B cell (primary cell): Measurements from ENCODE around the gene KCNQ5. TPM values are rescaled to one million over a fixed set of nuclear protein-coding genes. Genes with fewer than 3 reads are reported as not detected.

Source experiments
- ATAC-seq: fragments of 200-7000 bp; cut with Tn5 transposase; one replicate; pipeline ENCODE4 v1.10.0; 2021; ENCODE audit warnings: low read depth, mild to moderate bottlenecking, moderate number of reproducible peaks, moderate library complexity
- CTCF ChIA-PET: fragments of 350-600 bp; sonication (Branson Sonifier 250); formaldehyde crosslinking; loops from one replicate; lab custom pipeline; 2021; ENCODE audit warnings: antibody characterized with exemption, inconsistent platforms; lab: Charles Lee
- POLR2A ChIA-PET: fragments of 350-600 bp; sonication (Branson Sonifier 250); formaldehyde crosslinking; loops from one replicate; lab custom pipeline; 2021; ENCODE audit warnings: antibody characterized with exemption; lab: Charles Lee
- DNase-seq: peaks from one replicate; pipeline ENCODE4 v3.0.0; 2013
- H2AFZ ChIP-seq: 2 replicates; pipeline ENCODE4 v1.6.1; 2012; ENCODE audit warnings: mild to moderate bottlenecking, low read depth, low read length; ENCODE audit not compliant: insufficient read depth, poor library complexity, severe bottlenecking
- H3K27ac ChIP-seq, 2 donors: 1 replicate in 1 of 2; 2 replicates in 1 of 2; pipeline ENCODE4 v1.5.1; 2012 to 2013; ENCODE audit warnings: low read length in 2 of 2, mild to moderate bottlenecking in 2 of 2, moderate library complexity in 1 of 2
- H3K27me3 ChIP-seq, 4 experiments: fragments of 200-600 bp in 1 of 4; sonication (generic) in 1 of 4; replicated peaks in 1 of 4; 1 replicate in 2 of 4; 2 replicates in 2 of 4; pipeline versions ENCODE4 v1.6.1 to v1.7.0; 2013 to 2016; ENCODE audit warnings: low read length in 3 of 4, mild to moderate bottlenecking in 2 of 4, mixed read lengths in 1 of 4, moderate library complexity in 1 of 4; ENCODE audit not compliant: insufficient read depth in 4 of 4, control insufficient read depth in 3 of 4; ENCODE audit errors: control extremely low read depth in 1 of 4
- H3K36me3 ChIP-seq, 2 experiments: replicated peaks in 1 of 2; 1 replicate in 1 of 2; 2 replicates in 1 of 2; pipeline versions ENCODE4 v1.6.1 to v1.7.1; 2013; ENCODE audit warnings: low read length in 1 of 2; ENCODE audit not compliant: insufficient read depth in 2 of 2, control insufficient read depth in 1 of 2; ENCODE audit errors: control extremely low read depth in 1 of 2, extremely low read depth in 1 of 2
- H3K4me1 ChIP-seq, 2 donors: fragments of 200-600 bp in 1 of 2; sonication (generic) in 1 of 2; 1 replicate in 1 of 2; 2 replicates in 1 of 2; pipeline versions ENCODE4 v1.5.1 to v1.6.1; 2013 to 2017; ENCODE audit warnings: low read length in 2 of 2; ENCODE audit not compliant: control insufficient read depth in 2 of 2, insufficient read depth in 2 of 2
- H3K4me2 ChIP-seq: replicated peaks from 2 replicates; pipeline ENCODE3; 2012; ENCODE audit warnings: mild to moderate bottlenecking, low read depth, low read length; ENCODE audit not compliant: poor library complexity, severe bottlenecking
- H3K4me3 ChIP-seq, 5 experiments: fragments of 200-600 bp in 1 of 5; sonication (generic) in 1 of 5; 1 replicate in 3 of 5; 2 replicates in 2 of 5; pipeline versions ENCODE4 v1.5.1 to v1.7.0; 2011 to 2016; ENCODE audit warnings: low read length in 4 of 5, mild to moderate bottlenecking in 4 of 5, low read depth in 2 of 5, control low read depth in 1 of 5, moderate library complexity in 1 of 5; ENCODE audit not compliant: insufficient read depth in 1 of 5; ENCODE audit errors: control extremely low read depth in 1 of 5, extremely low read depth in 1 of 5
- H3K79me2 ChIP-seq: fragments of 200-600 bp; sonication (generic); one replicate; pipeline ENCODE4 v1.6.0; 2016; ENCODE audit warnings: low read length; ENCODE audit not compliant: control insufficient read depth, insufficient read depth
- H3K9ac ChIP-seq: fragments of 200-600 bp; sonication (generic); 2 replicates; pipeline ENCODE4 v1.6.1; 2017; ENCODE audit warnings: mild to moderate bottlenecking, low read length, moderate library complexity
- H3K9me3 ChIP-seq, 3 donors: one replicate each; pipeline versions ENCODE4 v1.6.1 to v1.7.1; 2013; ENCODE audit warnings: low read length in 2 of 3; ENCODE audit not compliant: control insufficient read depth in 2 of 3, insufficient read depth in 1 of 3; ENCODE audit errors: control extremely low read depth in 1 of 3
- H4K20me1 ChIP-seq: 2 replicates; pipeline ENCODE4 v1.6.0; 2012; ENCODE audit warnings: mild to moderate bottlenecking, low read length; ENCODE audit not compliant: insufficient read depth, control insufficient read depth, poor library complexity, severe bottlenecking
- H3K27ac Mint-ChIP-seq: one replicate; pipeline ENCODE4 v1.8.0; 2021; ENCODE audit warnings: mixed read lengths
- H3K27me3 Mint-ChIP-seq: one replicate; pipeline ENCODE4 v1.8.0; 2021; ENCODE audit warnings: mixed read lengths
- H3K4me1 Mint-ChIP-seq: one replicate; pipeline ENCODE4 v1.8.0; 2021; ENCODE audit warnings: mixed read lengths
- H3K4me3 Mint-ChIP-seq: one replicate; pipeline ENCODE4 v1.8.0; 2021; ENCODE audit warnings: mixed read lengths
- H3K9me3 Mint-ChIP-seq: one replicate; pipeline ENCODE4 v1.8.0; 2022; ENCODE audit warnings: mixed read lengths; ENCODE audit not compliant: insufficient read depth
- CTCF ChIP-seq: fragments of 200-600 bp; IDR thresholded peaks from one replicate; pipeline ENCODE4 v1.8.0; 2022; ENCODE audit warnings: antibody characterized with exemption, mild to moderate bottlenecking
- EZH2 ChIP-seq: IDR thresholded peaks from 2 replicates; pipeline ENCODE4 v1.6.1; 2012; ENCODE audit warnings: borderline replicate concordance, low read depth, mild to moderate bottlenecking, moderate library complexity, low read length; ENCODE audit not compliant: insufficient read depth, poor library complexity, severe bottlenecking
- WGBS: methylation state at CpG from one replicate; pipeline ENCODE4 v1.1.5; 2013; ENCODE audit warnings: missing lambda C conversion rate; ENCODE audit not compliant: insufficient coverage; 5-methylcytosine and 5-hydroxymethylcytosine counted together
- intact Hi-C: fragments of 100-400 bp; cut with micrococcal nuclease; formaldehyde crosslinking; loops from one replicate; pipeline ENCODE4 v1.10.0; 2022
- polyA plus RNA-seq: library from polyadenylated mRNA; depleted of rRNA; stranded (reverse); fragments of >200 nt; gene quantifications from 2 replicates; pipeline ENCODE4 v1.2.3, GENCODE V29; 2012
- total RNA-seq, 2 donors: library from RNA; stranded (reverse); fragments of 120-200 nt in 1 of 2; gene quantifications; 1 replicate in 1 of 2; 2 replicates in 1 of 2; pipeline versions ENCODE4 v1.2.3 to v1.2.4, GENCODE V29; 2013 to 2022

The KCNQ5 gene
- total and polyA plus RNA-seq, 2 donors (not counting 1 experiment from before 2014, with no cell fraction given) = 2.3 to 9.4 TPM

- DNase-seq (no peak), ATAC-seq (no peak)
- Histone ChIP-seq H3K4me1 (no peaks in the 10 kb centered on the region), H4K20me1 (no peaks in the 10 kb centered on the region), H3K4me3 (no peak overlapping the region), H3K4me2 (no peak overlapping the region), H3K27ac (no peak overlapping the region), H2AFZ (no peak overlapping the region), H3K9ac (no peak overlapping the region), H3K79me2 (no peaks in the 10 kb centered on the region), H3K27me3 (no peaks in the 10 kb centered on the region), H3K36me3 (peaks cover 2 to 4% of the 10 kb centered on the region in 2 experiments), H3K9me3 (peaks cover 0 to 2% (median 0%) of the 10 kb centered on the region in 3 donors)
- TF ChIP-seq CTCF = no peak
- TF ChIP-seq EZH2 = no peak
- Mint-ChIP-seq H3K27ac (no peak overlapping the region), H3K4me1 (no peaks in the 10 kb centered on the region), H3K4me3 (no peak overlapping the region), H3K9me3 (peaks cover 7% of the 10 kb centered on the region), H3K27me3 (no peaks in the 10 kb centered on the region)
- 100% methylated on average over 2 of the region's 3 CpGs for WGBS
- intact Hi-C loops = no loop called here
- ChIA-PET CTCF (interaction anchor here (1.3 kb wide), 1 partner anchor 425 kb away, joined by 3 read pairs; no protein-coding TSS in a partner anchor), POLR2A (no interaction called here)
Measured at GRCh38 chr6:73041051-73041450, 419.2 kb downstream of the KCNQ5 start.

GRCh38 chr6:73042892-73043291 lies 421.0 kb downstream of the KCNQ5 start:
- CTCF ChIA-PET = interaction anchor here (1.2 kb wide), 1 partner anchor 426 kb away, joined by 3 read pairs; no protein-coding TSS in a partner anchor
- Histone ChIP-seq H4K20me1 (no peaks in the 10 kb centered on the region), H3K4me1 (no peaks in the 10 kb centered on the region), H3K79me2 (no peaks in the 10 kb centered on the region), H3K27me3 (no peaks in the 10 kb centered on the region), H2AFZ (no peak overlapping the region), H3K36me3 (peaks cover 2 to 4% of the 10 kb centered on the region in 2 experiments), H3K4me3 (no peak overlapping the region), H3K27ac (no peak overlapping the region), H3K4me2 (no peak overlapping the region), H3K9me3 (peaks cover 0 to 2% (median 0%) of the 10 kb centered on the region in 3 donors), H3K9ac (no peak overlapping the region)
- POLR2A ChIA-PET = no interaction called here
- no peak for ATAC-seq
- peaks cover 7% of the 10 kb centered on the region for H3K9me3 Mint-ChIP-seq
- intact Hi-C loops = no loop called here
- no peak for TF ChIP-seq EZH2
- no peak for TF ChIP-seq CTCF
- H3K27me3 Mint-ChIP-seq = no peaks in the 10 kb centered on the region
- DNase-seq = no peak
- no peaks in the 10 kb centered on the region for H3K4me1 Mint-ChIP-seq
- WGBS = no CpG with 5 or more reads among the region's 1 CpG
- H3K4me3 Mint-ChIP-seq = no peak overlapping the region
- H3K27ac Mint-ChIP-seq = no peak overlapping the region
